GM10248 (cell line): ENCODE measurements around the gene SH3PXD2A.

Experiments
- CTCF ChIA-PET: fragments of 300-600 bp; sonication (Branson Sonifier 250); formaldehyde crosslinking; extraction: SDS; loops from one replicate; lab custom pipeline; 2021; ENCODE audit warnings: antibody characterized with exemption; lab: Yijun Ruan, JAX
- POLR2A ChIA-PET: fragments of 350-650 bp; sonication (Branson Sonifier 250); formaldehyde crosslinking; extraction: SDS; loops from one replicate; lab custom pipeline; 2020; ENCODE audit warnings: antibody characterized with exemption; lab: Yijun Ruan, JAX
- DNase-seq: peaks from one replicate; pipeline ENCODE4 v3.0.0; 2012; ENCODE audit errors: extremely low spot score
- TF ChIP-seq, protein P1 (sequence below): IDR thresholded peaks from 2 replicates; pipeline ENCODE4 v1.5.1; 2012; ENCODE audit warnings: mild to moderate bottlenecking, low read depth; ENCODE audit errors: extremely low read depth, missing control alignments, control extremely low read depth

Gene SH3PXD2A

DNA sequence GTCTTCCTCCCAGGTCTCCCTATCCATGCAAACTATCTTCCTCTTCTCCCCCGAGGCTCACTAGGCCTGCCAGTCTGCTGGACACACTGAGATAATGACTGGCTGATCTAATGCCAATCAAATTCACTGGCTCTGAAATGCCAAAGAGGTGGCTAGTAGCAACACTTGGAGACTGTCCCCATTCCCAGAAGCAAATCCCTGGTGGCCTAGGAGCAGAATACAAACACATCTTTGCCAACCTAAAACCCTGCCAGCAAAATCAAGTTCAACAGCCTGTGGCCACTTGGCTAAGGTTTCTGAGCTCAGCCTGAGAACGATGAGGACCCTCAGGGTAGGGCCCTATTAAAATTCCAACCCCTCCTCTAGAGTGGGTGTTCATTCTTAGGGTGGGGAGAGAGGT lies 46.6 kb downstream of the SH3PXD2A start:
- CTCF ChIA-PET, result no interaction called here

DNA sequence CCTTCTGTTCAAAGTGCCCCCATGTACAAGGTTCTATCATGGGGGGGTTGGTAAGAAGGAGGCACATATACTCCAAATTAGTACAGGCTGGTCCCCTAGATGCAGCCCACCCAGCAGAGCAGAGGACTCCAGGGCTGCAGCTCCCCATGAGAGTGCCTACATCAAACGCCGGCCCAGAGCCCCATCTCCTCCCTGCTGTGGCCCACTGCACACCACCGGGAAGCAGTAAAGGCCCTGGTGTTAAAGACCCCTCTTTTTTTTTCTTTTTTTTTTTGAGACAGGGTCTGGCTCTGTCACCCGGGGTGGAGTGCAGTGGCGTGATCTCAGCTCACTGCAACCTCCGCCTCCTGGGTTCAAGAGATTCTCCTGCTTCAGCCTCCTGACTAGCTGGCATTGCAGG lies 47.4 kb downstream of the SH3PXD2A start:
- no peak for DNase-seq
- CTCF ChIA-PET, result interaction anchor here (1.0 to 1.1 kb wide), 2 partner anchors 29 to 80 kb away, joined by 3 read pairs; no protein-coding TSS in a partner anchor
- TF ChIP-seq, protein P1, sequence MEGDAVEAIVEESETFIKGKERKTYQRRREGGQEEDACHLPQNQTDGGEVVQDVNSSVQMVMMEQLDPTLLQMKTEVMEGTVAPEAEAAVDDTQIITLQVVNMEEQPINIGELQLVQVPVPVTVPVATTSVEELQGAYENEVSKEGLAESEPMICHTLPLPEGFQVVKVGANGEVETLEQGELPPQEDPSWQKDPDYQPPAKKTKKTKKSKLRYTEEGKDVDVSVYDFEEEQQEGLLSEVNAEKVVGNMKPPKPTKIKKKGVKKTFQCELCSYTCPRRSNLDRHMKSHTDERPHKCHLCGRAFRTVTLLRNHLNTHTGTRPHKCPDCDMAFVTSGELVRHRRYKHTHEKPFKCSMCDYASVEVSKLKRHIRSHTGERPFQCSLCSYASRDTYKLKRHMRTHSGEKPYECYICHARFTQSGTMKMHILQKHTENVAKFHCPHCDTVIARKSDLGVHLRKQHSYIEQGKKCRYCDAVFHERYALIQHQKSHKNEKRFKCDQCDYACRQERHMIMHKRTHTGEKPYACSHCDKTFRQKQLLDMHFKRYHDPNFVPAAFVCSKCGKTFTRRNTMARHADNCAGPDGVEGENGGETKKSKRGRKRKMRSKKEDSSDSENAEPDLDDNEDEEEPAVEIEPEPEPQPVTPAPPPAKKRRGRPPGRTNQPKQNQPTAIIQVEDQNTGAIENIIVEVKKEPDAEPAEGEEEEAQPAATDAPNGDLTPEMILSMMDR, result no peak
- POLR2A ChIA-PET, result no interaction called here

More for the DNA sequence above, 46.6 kb downstream of the SH3PXD2A start:
- TF ChIP-seq, protein P1, result no peak
- DNase-seq, result no peak
- POLR2A ChIA-PET, result no interaction called here

DNA sequence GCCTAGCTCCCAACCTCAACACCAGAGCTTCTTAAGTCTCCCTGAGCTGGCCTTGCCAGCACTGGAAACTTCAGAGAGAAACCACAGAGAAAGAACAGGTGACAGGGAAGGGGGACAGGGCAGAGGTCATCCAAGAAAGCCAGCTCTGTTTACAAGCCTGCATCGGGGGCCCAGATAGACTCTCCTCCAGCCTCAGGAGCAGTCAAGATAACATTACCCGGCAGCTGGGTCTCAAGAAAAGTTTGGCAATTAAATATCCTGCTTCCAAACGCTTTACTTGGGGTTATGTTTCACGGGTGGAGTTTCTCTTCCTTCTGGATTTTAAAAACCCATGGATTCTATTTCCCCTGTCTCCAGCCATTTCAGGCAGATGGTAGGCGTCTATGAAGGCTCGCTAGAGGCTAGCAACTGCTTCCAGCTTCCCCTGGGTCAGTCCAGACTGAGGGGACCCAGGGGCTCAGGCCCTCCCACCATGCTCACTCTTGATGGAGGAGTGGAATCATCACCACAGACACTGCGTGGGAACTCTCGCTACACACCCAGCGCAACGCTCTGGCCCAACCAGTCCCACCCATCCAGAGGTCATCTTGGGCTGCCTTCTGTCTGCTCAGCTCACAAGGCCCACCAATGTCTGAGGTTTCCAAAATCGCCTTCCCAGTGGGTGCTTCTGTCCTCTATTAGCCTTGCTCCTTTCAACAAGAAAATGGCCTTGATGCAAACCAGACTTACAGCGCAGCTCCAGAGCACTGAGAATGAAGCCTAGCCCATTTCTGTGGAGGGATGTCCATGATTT lies 48.8 kb downstream of the SH3PXD2A start:
- no peak for DNase-seq
- CTCF ChIA-PET, result interaction anchor here (1.4 kb wide), 1 partner anchor 13 kb away, joined by 5 read pairs; no protein-coding TSS in a partner anchor
- POLR2A ChIA-PET, result no interaction called here
- TF ChIP-seq, protein P1, result no peak

DNA sequence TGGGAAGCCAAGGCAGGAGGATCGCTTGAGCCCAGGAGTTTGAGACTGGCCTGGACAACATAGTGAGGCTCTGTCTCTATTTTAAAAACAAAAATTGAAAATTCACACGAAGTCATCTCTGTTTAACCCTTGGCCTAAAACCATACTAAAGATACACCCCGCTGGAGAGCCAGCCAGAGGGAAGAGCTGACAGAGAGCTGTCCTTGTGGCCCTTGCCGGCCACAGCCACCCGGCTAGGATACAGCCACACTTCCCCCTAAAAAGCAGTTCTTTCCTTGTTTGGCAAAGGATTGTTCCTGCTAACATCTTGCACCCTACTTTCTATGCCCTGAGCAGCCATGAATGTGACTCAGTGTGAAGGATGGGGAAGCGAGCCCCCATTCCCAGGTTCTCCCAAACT lies 49.6 kb downstream of the SH3PXD2A start:
- TF ChIP-seq, protein P1, result no peak
- POLR2A ChIA-PET, result no interaction called here
- DNase-seq, result no peak
- CTCF ChIA-PET, result interaction anchor here (3.5 kb wide), 1 partner anchor 8 kb away, joined by 10 read pairs; no protein-coding TSS in a partner anchor

DNA sequence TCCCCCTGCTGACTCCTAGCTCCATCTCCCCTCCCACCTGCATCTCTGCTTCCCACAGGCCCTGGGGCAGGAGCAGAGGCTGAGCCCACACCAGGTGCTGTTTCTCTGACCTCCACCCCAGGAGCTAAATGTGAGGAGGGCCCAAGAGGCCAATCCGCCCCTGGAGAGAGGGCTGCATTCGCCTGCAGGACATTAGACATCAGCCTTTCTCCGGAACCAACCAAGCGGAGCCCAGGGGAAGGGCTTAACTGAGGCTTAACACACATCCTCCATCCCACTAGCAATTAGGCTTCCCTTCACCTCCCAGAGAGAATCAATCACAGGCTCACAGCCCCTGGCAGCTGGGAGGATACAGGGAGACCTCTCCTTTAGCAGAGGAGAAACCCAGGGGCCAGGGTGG lies 50.5 kb downstream of the SH3PXD2A start:
- CTCF ChIA-PET, result interaction anchor here (3.5 kb wide), 1 partner anchor 9 kb away, joined by 10 read pairs; no protein-coding TSS in a partner anchor
- TF ChIP-seq, protein P1, result no peak
- DNase-seq, result no peak
- POLR2A ChIA-PET, result interaction anchor here (0.6 kb wide), 1 partner anchor 17 kb away, joined by 3 read pairs; no protein-coding TSS in a partner anchor

DNA sequence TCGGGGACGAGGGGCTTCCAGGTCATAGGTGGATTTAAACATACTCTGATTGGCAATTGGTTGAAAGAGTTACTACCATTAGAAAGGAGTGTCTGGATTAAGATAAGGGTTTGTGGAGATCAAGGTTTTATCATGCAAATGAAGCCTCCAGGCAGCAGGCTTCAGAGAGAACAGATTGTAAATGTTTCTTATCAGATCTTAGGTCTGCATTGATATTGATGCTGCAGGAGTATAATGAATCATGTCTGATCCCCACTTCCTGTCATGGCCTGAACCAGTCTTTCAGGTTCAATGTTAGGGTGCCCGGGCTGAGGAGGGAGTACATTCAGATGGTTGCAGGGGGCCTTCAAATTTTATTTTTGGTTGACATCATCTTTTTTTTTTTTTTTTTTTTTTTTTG lies 51.4 kb downstream of the SH3PXD2A start:
- ChIA-PET POLR2A (no interaction called here), CTCF (interaction anchor here (0.9 to 3.5 kb wide), 4 partner anchors 9 to 91 kb away, joined by 3 to 10 read pairs (median 4); no protein-coding TSS in a partner anchor)

More for the DNA sequence above, 51.4 kb downstream of the SH3PXD2A start:
- DNase-seq, result no peak
- TF ChIP-seq, protein P1, result no peak
